IMR-90 (cell line): ENCODE measurements around the gene FBLN7. TPM values are rescaled to one million over a fixed set of nuclear protein-coding genes. Genes with fewer than 3 reads are reported as not detected.

Experiments
- ATAC-seq: fragments of 200-7000 bp; cut with Tn5 transposase; 2 replicates; pipeline ENCODE4 v1.9.1; 2020; ENCODE audit warnings: low read depth, mild to moderate bottlenecking, moderate library complexity
- BruUV-seq: library from RNA; stranded (reverse); fragments of 400-500 nt; replicated peaks from 2 replicates; lab custom pipeline; 2021; lab: Mats Ljungman, UMichigan
- CTCF ChIA-PET: fragments of 300-600 bp; formaldehyde crosslinking; extraction: SDS; loops from one replicate; lab custom pipeline; 2021; ENCODE audit warnings: antibody characterized with exemption; lab: Yijun Ruan, JAX
- POLR2A ChIA-PET: fragments of 300-600 bp; sonication (Branson Sonifier 250); formaldehyde crosslinking; loops from one replicate; lab custom pipeline; 2022; ENCODE audit warnings: antibody characterized with exemption; ENCODE audit not compliant: unreplicated experiment; lab: Charles Lee
- DNase-seq: peaks from one replicate; pipeline ENCODE4 v3.0.0; 2013
- H2AFZ ChIP-seq: replicated peaks from 2 replicates; pipeline ENCODE3; 2013; ENCODE audit warnings: low read length, mild to moderate bottlenecking; ENCODE audit not compliant: poor library complexity
- H2AK5ac ChIP-seq: 2 replicates; pipeline ENCODE4 v1.6.1; 2013; ENCODE audit warnings: low read depth, low read length, inconsistent platforms
- H2AK9ac ChIP-seq: replicated peaks from 2 replicates; pipeline ENCODE3; 2013; ENCODE audit warnings: mild to moderate bottlenecking, low read depth, low read length, moderate library complexity; ENCODE audit not compliant: poor library complexity
- H2BK120ac ChIP-seq: 2 replicates; pipeline ENCODE4 v1.6.1; 2013; ENCODE audit warnings: low read depth, low read length, inconsistent platforms
- H2BK15ac ChIP-seq: 3 replicates; pipeline ENCODE4 v1.6.1; 2013; ENCODE audit warnings: low read depth, low read length, inconsistent platforms
- H2BK20ac ChIP-seq: 2 replicates; pipeline ENCODE4 v1.6.1; 2013; ENCODE audit warnings: low read depth, mild to moderate bottlenecking, inconsistent platforms, low read length, moderate library complexity
- H2BK5ac ChIP-seq: 2 replicates; pipeline ENCODE4 v1.6.1; 2013; ENCODE audit warnings: mild to moderate bottlenecking, low read depth, low read length, inconsistent platforms; ENCODE audit not compliant: poor library complexity, severe bottlenecking
- H3K14ac ChIP-seq: replicated peaks from 2 replicates; pipeline ENCODE4 v1.6.1; 2013; ENCODE audit warnings: low read depth, low read length, inconsistent platforms
- H3K18ac ChIP-seq: 2 replicates; pipeline ENCODE4 v1.6.1; 2013; ENCODE audit warnings: low read depth, low read length, control low read depth
- H3K23ac ChIP-seq: 2 replicates; pipeline ENCODE4 v1.6.1; 2013; ENCODE audit warnings: low read depth, low read length, inconsistent platforms
- H3K27ac ChIP-seq: 2 replicates; pipeline ENCODE4 v1.5.1; 2013; ENCODE audit warnings: mild to moderate bottlenecking, control low read depth, low read length; ENCODE audit not compliant: insufficient read depth
- H3K27me3 ChIP-seq: 2 replicates; pipeline ENCODE4 v1.6.1; 2013; ENCODE audit warnings: low read length; ENCODE audit not compliant: control insufficient read depth, insufficient read depth
- H3K36me3 ChIP-seq: 2 replicates; pipeline ENCODE4 v1.6.1; 2013; ENCODE audit warnings: low read length, mixed read lengths; ENCODE audit not compliant: control insufficient read depth, insufficient read depth
- H3K4ac ChIP-seq: 2 replicates; pipeline ENCODE4 v1.6.1; 2013; ENCODE audit warnings: low read depth, low read length, inconsistent platforms
- H3K4me1 ChIP-seq: 2 replicates; pipeline ENCODE4 v1.6.1; 2013; ENCODE audit warnings: low read length, mixed read lengths; ENCODE audit not compliant: control insufficient read depth, insufficient read depth
- H3K4me2 ChIP-seq: 2 replicates; pipeline ENCODE4 v1.6.1; 2013; ENCODE audit warnings: low read depth, mild to moderate bottlenecking, control low read depth, low read length, moderate library complexity
- H3K4me3 ChIP-seq: 2 replicates; pipeline ENCODE4 v1.5.1; 2013; ENCODE audit warnings: low read depth, mild to moderate bottlenecking, control low read depth, low read length, moderate library complexity; ENCODE audit not compliant: insufficient read depth
- H3K56ac ChIP-seq: 2 replicates; pipeline ENCODE4 v1.6.1; 2013; ENCODE audit warnings: low read length, inconsistent platforms; ENCODE audit not compliant: insufficient read depth; ENCODE audit errors: extremely low read depth
- H3K79me1 ChIP-seq, 2 experiments: 2 replicates each; pipeline ENCODE4 v1.6.1; 2013; ENCODE audit warnings: low read length in 2 of 2, inconsistent platforms in 1 of 2, low read depth in 1 of 2
- H3K9ac ChIP-seq: 2 replicates; pipeline ENCODE4 v1.6.1; 2013; ENCODE audit warnings: low read depth, low read length, control low read depth
- H3K9me1 ChIP-seq: 2 replicates; pipeline ENCODE4 v1.6.1; 2013; ENCODE audit warnings: low read length, inconsistent platforms; ENCODE audit not compliant: insufficient read depth
- H3K9me3 ChIP-seq: 2 replicates; pipeline ENCODE4 v1.6.1; 2013; ENCODE audit warnings: low read length; ENCODE audit not compliant: control insufficient read depth, insufficient read depth
- H4K20me1 ChIP-seq: 2 replicates; pipeline ENCODE4 v1.6.1; 2013; ENCODE audit warnings: low read length, inconsistent platforms; ENCODE audit not compliant: insufficient read depth
- H4K5ac ChIP-seq: 2 replicates; pipeline ENCODE4 v1.6.1; 2013; ENCODE audit warnings: mild to moderate bottlenecking, low read depth, low read length, control low read depth
- H4K8ac ChIP-seq, 2 experiments: 2 replicates each; pipeline ENCODE4 v1.6.1; 2013; ENCODE audit warnings: low read depth in 2 of 2, low read length in 2 of 2, control low read depth in 1 of 2, inconsistent platforms in 1 of 2
- H4K91ac ChIP-seq: 2 replicates; pipeline ENCODE4 v1.6.1; 2013; ENCODE audit warnings: low read depth, low read length, inconsistent platforms; ENCODE audit not compliant: insufficient read depth
- CHD1 ChIP-seq: IDR thresholded peaks from 2 replicates; pipeline ENCODE4 v1.6.1; 2012; ENCODE audit warnings: low read depth, low read length, improper control_type of control experiment
- RFX5 ChIP-seq: IDR thresholded peaks from 2 replicates; pipeline ENCODE4 v1.8.0; 2012; ENCODE audit warnings: low read depth, mild to moderate bottlenecking, low read length, moderate library complexity
- WGBS, 2 experiments: methylation state at CpG; one replicate each; pipeline versions ENCODE4 v1.1.5 to v1.1.7; 2013; ENCODE audit warnings: missing lambda C conversion rate in 2 of 2; ENCODE audit not compliant: insufficient read length in 1 of 2; ENCODE audit errors: extremely low coverage in 2 of 2; 5-methylcytosine and 5-hydroxymethylcytosine counted together
- dilution Hi-C: fragments of 300-500 bp; cut with HindIII; formaldehyde crosslinking; loops from one replicate; pipeline ENCODE4 v1.14.3; 2018; ENCODE audit warnings: low sequenced_read_pairs; ENCODE audit not compliant: unreplicated experiment
- in situ Hi-C: fragments of 300-500 bp; cut with MboI; formaldehyde crosslinking; loops from 3 replicates; pipeline ENCODE4 v1.14.3; 2019; ENCODE audit warnings: low sequenced_read_pairs, inconsistent platforms, mixed read lengths
- intact Hi-C: fragments of 100-400 bp; cut with micrococcal nuclease; formaldehyde crosslinking; loops from 2 replicates; pipeline ENCODE4 v1.10.0; 2022
- polyA plus RNA-seq, 3 experiments: library from polyadenylated mRNA; depleted of rRNA; stranded (reverse); fragments of >200 nt; gene quantifications; 2 replicates each; pipeline ENCODE4 v1.2.3, GENCODE V29; 2012; ENCODE audit warnings: low replicate concordance in 1 of 3
- total RNA-seq: library from RNA; depleted of rRNA; stranded (reverse); fragments of >200 nt; gene quantifications from 2 replicates; pipeline ENCODE4 v1.2.3, GENCODE V29; 2012

Gene FBLN7
- total and polyA plus RNA-seq, 2 of the 4 experiments (the other 2 are of a cell fraction): 0.18 to 1.2 TPM

GRCh38 chr2:112183327-112184025 is 45.3 kb downstream of the FBLN7 start:
- BruUV-seq: no TSS peak
- 100% methylated on average over 2 of the region's 8 CpGs; no CpG with 5 or more reads in 1 of the 2 experiments for WGBS, 2 experiments

More at GRCh38 chr2:112183327-112184025, 45.3 kb downstream of the FBLN7 start:
- in situ Hi-C loops (no loop called here), intact Hi-C loops (no loop called here), dilution Hi-C loops (no loop called here)
- Histone ChIP-seq H2BK20ac (no peak overlapping the region), H4K20me1 (no peaks in the 10 kb centered on the region), H3K18ac (no peak overlapping the region), H3K4me1 (no peaks in the 10 kb centered on the region), H3K36me3 (no peaks in the 10 kb centered on the region), H3K79me1 (no peaks in the 10 kb centered on the region), H3K9me1 (0 out of 2 replicates have a peak, but pooled peaks cover 3% of the 10 kb centered on the region), H3K14ac (no peak overlapping the region), H3K23ac (no peak overlapping the region), H2BK120ac (no peak overlapping the region), H3K9ac (no peak overlapping the region), H2BK5ac (no peak overlapping the region), H3K9me3 (no peaks in the 10 kb centered on the region; the same call in none of the 2 replicates), H4K5ac (no peak overlapping the region), H3K4ac (no peak overlapping the region), H4K91ac (no peak overlapping the region), H2BK15ac (no peak overlapping the region), H3K4me3 (no peak overlapping the region), H3K4me2 (no peak overlapping the region), H4K8ac (no peak overlapping the region), H2AK9ac (peak overlapping the region; percentile 65), H3K27me3 (peaks cover 14% of the 10 kb centered on the region), H2AFZ (no peak overlapping the region), H3K56ac (no peak overlapping the region), H2AK5ac (no peak overlapping the region), H3K27ac (no peak overlapping the region)
- CTCF ChIA-PET: no interaction called here
- POLR2A ChIA-PET: no interaction called here
- DNase-seq: peak; percentile 12
- ATAC-seq: no peak
- TF ChIP-seq RFX5: no peak
- no peak for TF ChIP-seq CHD1
